ENCODE measurements around the gene NECTIN1.

- TF ChIP-seq CTCF (conservative IDR thresholded peaks at IDR 0.05 in 1 of 2, IDR thresholded peaks at IDR 0.05 in 1 of 2; ENCODE audit: extremely low read depth in 1 of 2, insufficient read depth in 1 of 2, low read depth in 1 of 2, low read length in 2 of 2) (no peak), EZH2 (IDR thresholded peaks at IDR 0.05; ENCODE audit: borderline replicate concordance, low read length) (no peak)
Measured at GRCh38 chr11:119645018-119645417, 84.0 kb downstream of the NECTIN1 start.
